Caki2 (cell line): ENCODE data around the gene TOMM7. TPM values are rescaled to one million over a fixed set of nuclear protein-coding genes. Genes with fewer than 3 reads are reported as not detected.
"Not testable (repeated sequence)": the region's sequence is repeated elsewhere in the genome, so short reads cannot be mapped to it uniquely, and the experiment has no call there.

ENCODE experiments used
- DNase-seq: peaks from one replicate; pipeline ENCODE4 v3.0.0-alpha.2; 2015; ENCODE audit warnings: low read depth
- in situ Hi-C: cut with HindIII; loops from 2 replicates; pipeline ENCODE4 v1.10.0; 2016; ENCODE audit warnings: low sequenced_read_pairs, low pct_unique_long_range_greater_than_20kb, mixed read lengths
- total RNA-seq: library from RNA; depleted of rRNA; stranded (reverse); fragments of >200 nt; shearing (Covaris generic); gene quantifications from 2 replicates; pipeline ENCODE4 v1.2.3, GENCODE V29; 2014; ENCODE audit warnings: low replicate concordance

TOMM7 gene
- total RNA-seq, 1 experiment from 2014 or later = 160 TPM

DNA sequence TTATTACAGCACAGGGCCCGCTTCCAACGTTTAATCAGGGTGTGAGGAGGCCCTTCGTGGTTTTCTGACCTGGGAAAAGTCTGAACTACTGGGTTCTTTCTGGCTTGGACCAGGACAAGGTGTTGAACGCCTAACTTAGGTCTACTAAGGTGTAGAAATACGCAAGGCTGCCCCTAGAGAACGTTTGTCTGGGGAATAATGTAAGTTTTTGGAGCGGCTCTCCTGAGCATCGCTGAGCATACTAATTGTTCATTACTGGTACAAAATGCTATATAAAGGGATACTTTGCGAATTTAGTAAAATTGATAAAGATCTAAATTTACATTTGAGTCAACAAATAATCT lies 32.4 kb upstream of the TOMM7 start:
- no peak for DNase-seq
- in situ Hi-C loops = no loop called here

DNA sequence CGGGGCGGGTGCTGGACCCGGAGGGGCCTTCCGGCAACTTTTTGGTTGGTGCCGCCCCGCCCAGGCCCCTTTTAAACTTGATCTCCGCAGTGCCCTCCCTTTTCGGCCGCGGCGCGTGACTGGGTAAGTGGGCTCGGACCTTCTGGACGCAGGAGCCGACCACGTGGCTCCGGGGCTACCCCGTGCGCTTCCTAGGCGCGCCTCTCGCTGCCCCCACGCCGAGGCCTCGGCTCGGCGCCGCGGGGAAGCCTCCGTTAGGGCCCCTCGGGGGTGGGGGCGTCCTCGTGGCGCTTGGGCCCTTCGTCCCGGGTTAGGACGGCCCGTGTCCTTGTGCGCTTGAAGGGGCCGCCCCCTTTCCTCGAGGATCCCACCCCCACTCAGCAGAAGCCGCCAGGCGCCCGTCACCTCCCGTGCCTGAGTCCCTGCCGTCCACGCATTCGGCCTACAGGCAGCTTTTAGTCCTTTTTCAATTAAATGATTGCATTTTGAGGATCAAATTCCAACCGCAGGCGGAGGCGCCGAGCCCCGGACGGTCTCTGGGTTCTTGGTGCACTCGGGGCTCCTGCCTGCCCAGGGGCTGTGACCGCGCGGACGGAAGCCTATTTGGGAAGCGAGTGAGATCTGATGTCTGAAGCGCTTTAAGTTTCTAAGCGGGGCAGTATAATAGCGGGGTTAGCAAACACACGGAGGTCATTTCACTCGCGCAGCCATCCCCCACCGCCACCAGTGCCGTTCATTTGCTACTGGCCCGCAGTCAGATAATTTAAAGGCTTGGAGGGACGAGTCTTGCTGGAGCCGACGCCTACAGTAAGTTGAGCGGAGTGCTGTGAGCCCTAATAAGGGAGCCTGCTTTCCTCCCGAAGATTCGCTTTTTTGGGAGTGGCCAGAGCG lies 31.8 kb upstream of the TOMM7 start:
- DNase-seq = peak; percentile 93

DNA sequence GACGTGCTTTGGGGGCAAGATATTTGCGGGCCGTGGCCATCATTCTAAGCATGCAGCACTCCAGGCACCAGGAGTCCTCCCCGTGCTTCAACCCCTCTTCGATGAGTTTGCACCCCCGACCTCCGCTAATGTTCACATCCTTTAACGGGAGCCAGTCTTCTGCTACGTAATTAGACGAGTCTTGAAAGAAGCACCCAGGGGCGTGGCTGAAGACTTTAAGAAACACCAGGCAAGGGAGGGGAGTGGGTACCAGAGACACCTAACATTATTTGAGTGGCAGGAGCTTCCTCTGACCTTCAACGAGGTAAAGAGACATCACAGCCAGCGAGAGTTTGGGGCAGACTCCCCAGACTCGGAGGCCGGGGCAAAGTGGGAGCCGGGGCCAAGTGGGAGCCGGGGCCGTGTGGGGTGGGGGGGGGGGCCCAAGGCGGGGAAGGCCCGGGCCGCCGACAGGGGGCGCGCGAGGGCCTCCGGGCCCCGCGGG lies 31.1 kb upstream of the TOMM7 start:
- in situ Hi-C loops = no loop called here
- peak; percentile 29 for DNase-seq

More for the DNA sequence above, 31.8 kb upstream of the TOMM7 start:
- in situ Hi-C loops = no loop called here

DNA sequence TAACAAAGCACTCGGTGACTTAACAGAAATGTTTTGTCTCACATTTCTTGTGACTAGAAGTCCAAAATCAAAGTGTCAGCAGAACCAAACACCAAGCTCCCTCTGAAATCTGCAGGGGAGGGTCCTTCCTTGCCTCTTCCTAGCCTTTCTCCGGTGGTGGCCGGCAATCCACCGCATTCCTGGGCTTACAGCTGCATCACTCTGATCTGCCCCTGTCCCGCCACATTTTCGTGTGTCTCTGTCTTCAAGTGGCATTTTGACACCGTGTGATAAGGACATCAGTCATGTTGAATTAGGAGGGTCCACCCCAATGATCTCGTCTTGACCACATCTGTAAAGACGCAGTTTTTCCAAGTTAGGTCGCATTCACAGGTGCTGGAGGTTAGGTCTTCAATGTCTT lies 30.5 kb upstream of the TOMM7 start:
- DNase-seq = no peak
- in situ Hi-C loops = no loop called here

GRCh38 chr7:22851145-22851544 lies 28.5 kb upstream of the TOMM7 start:
- in situ Hi-C loops = no loop called here
- no peak for DNase-seq

GRCh38 chr7:22850394-22850793 lies 27.7 kb upstream of the TOMM7 start:
- in situ Hi-C loops, DNase-seq: not testable (repeated sequence)

DNA sequence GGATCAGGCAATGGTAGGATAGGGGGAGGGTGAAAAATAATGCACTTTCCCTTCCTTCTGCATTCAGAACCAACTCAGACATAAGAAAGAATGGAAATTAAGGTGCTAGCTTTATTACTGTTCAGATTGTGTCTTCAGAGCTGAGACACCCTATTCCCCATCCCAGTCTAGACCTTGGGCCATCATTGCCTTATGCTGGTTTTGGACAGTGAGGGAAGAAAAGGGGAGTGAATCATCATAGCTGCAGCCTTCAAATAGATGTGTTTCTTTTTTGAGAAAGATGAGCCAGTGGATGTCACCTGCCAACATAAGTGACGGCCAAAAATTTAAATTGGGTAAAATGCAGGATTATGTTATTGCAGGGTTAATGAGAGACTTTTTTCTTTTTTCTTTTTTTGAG lies 27.0 kb upstream of the TOMM7 start:
- in situ Hi-C loops = no loop called here
- no peak for DNase-seq

- in situ Hi-C loops = no loop called here
- no peak for DNase-seq
These were observed 26.5 kb upstream of the TOMM7 start for GRCh38 chr7:22849172-22849571.

DNA sequence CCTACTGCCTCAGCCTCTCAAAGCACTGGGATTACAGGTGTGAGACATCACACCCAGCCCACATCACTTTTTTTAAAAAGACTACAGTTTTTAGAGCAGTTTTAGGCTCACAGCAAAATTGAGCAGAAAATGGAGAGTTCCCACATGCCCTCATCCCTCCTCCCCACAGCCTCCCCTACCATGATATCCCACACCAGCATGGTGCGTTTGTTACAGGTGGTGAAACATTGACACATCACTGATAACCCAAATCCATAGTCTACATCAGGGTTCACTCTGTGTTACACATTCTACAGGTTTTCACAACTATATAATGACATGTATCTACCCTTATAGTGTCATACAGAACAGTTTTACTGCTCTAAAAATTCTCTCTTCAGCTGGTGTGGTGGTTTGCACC lies 24.3 kb upstream of the TOMM7 start:
- DNase-seq = no peak
- in situ Hi-C loops = no loop called here

DNA sequence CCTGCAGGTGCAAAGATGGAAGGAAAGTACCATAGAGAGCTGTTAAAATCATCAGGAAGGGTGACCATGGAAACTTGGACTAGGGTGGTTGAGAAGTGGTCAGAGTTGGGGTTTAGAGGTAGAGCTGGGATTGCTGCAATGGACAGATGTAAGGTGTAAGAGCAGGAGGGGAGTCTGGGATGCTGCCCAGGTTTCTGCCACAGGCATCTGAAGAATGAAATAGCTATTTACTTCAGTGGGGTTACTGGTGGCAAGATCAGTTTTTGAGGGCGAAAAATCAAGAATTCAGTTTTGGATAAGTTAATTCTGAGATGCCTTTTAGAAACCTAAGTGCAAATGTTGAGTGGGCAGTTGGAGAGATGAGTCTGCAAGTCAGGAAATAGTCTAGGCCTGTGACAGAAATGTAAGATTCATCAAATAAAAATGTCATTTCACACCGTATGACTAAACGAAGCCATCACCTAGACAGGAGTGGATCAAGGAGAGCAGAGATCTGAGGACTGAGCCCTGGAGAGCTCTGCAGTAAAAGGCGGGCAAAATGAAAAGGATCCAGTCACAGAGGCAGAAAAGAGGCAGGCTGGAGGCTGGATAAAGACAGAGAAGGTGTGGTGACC lies 22.7 kb upstream of the TOMM7 start:
- in situ Hi-C loops = no loop called here
- DNase-seq = no peak

GRCh38 chr7:22843681-22844309 lies 21.1 kb upstream of the TOMM7 start:
- in situ Hi-C loops = no loop called here

DNA sequence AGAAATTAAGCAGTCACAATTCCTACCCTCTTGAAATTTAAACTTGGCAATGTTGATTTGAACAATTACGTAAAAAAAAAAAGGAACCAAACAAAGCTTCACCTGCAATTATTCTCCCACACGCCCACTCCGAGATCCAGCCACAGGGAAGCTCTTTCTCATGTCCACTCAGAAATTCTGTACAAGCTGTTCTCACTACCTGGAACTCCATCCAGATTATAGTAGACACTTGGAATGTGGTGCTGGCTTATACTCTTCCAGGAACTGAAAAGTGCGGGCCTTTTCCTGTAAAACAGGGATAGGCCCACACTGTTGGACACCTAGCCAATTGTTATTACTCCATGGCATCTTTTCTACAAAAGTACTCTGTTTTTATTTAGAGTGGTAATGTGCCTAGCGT lies 20.3 kb upstream of the TOMM7 start:
- in situ Hi-C loops = no loop called here
- no peak for DNase-seq

More at GRCh38 chr7:22843681-22844309, 21.1 kb upstream of the TOMM7 start:
- DNase-seq = no peak

- in situ Hi-C loops = no loop called here
- no peak for DNase-seq
These were observed 19.8 kb upstream of the TOMM7 start for GRCh38 chr7:22842383-22842941.

- in situ Hi-C loops = no loop called here
- DNase-seq = no peak
These were observed 19.3 kb upstream of the TOMM7 start for GRCh38 chr7:22841954-22842353.

- in situ Hi-C loops = no loop called here
- DNase-seq = no peak
These were observed 14.7 kb upstream of the TOMM7 start for GRCh38 chr7:22837308-22837707.

- in situ Hi-C loops, DNase-seq: not testable (repeated sequence)
These were observed 13.9 kb upstream of the TOMM7 start for GRCh38 chr7:22836506-22836905.

- in situ Hi-C loops = no loop called here
These were observed 11.3 kb upstream of the TOMM7 start for GRCh38 chr7:22833957-22834356.

DNA sequence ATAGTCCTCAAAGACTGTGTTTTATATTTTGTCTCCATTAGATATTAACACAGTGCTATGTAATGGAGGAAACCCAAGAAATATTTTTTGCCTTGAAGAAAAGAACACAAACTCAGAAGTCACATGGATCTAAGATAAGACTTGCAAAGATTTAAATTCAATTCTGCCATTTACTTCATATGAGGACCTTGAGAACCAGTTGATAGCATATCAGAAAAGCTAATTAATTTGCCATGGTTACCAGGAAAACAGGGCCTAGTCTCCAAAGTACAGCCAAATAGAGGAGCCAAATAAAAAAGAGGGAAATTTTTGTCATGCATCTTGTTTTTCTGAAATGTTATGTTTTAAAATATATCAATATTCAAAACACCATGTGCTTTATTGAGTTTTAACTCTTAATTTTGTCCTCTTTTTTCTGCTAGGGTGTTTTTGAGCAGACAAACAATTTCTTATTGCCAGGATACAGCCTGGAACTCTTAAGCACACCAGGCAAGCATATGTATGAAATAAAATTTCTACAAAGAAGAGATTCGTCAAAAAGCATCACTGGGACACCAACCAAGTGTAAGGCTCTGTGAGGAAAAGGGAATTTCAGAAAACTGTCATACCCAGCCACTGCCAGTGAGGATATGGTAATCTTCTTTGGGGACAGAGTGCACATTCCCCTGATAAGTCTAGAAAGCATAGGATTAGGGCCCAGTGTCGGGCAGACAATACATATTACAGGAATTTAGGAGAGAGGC lies 10.6 kb upstream of the TOMM7 start:
- in situ Hi-C loops = no loop called here
- DNase-seq = no peak

More at GRCh38 chr7:22833957-22834356, 11.3 kb upstream of the TOMM7 start:
- no peak for DNase-seq
